ENCODE measurements around the gene MRPL37.
"Not testable (repeated sequence)": the region's sequence is repeated elsewhere in the genome, so short reads cannot be mapped to it uniquely, and the experiment has no call there.

Gene MRPL37

DNA sequence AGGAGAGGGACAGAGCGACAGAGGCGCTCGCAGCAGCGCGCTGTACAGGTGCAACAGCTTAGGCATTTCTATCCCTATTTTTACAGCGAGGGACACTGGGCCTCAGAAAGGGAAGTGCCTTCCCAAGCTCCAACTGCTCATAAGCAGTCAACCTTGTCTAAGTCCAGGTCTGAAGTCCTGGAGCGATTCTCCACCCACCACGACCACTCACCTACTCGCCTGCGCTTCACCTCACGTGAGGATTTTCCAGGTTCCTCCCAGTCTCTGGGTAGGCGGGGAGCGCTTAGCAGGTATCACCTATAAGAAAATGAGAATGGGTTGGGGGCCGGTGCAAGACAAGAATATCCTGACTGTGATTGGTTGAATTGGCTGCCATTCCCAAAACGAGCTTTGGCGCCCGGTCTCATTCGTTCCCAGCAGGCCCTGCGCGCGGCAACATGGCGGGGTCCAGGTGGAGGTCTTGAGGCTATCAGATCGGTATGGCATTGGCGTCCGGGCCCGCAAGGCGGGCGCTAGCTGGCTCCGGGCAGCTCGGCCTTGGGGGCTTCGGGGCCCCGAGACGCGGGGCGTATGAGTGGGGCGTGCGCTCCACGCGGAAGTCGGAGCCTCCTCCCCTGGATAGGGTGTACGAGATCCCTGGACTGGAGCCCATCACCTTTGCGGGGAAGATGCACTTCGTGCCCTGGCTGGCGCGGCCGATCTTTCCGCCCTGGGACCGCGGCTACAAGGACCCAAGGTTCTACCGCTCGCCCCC lies at the start of gene MRPL37, which contains the start of gene CYB5RL:
Gene MRPL37, plus strand, starts transcription at position 403 of the 754 bp plus-strand sequence. Its CDS starts 77 bp downstream, at position 480.
Gene CYB5RL, minus strand, starts transcription at position 266 of the 754 bp plus-strand sequence. CDS start 4,414 bp downstream, outside the sequence.
- peak; percentile 46 to 85 for DNase-seq

DNA sequence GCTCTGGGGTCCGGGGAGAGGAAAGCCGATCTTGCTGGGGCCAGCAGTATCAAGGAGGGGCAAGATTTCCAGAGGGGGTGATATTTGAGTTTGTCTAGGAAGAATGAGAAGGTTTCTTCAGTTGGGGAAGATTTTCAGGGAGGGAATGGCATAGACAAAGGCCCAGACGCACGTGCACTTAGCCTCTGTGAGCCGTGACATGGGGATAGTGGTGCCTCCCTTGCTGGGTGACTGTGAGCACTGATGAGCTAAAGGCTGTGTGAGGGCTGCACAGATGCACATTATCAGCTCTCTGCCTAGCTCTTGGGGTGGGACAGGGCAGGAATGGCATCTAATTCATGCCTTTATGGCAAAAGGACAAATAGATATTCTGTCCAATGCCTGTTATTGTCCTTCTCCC lies 49.0 kb upstream of the MRPL37 start:
- DNase-seq = no peak

DNA sequence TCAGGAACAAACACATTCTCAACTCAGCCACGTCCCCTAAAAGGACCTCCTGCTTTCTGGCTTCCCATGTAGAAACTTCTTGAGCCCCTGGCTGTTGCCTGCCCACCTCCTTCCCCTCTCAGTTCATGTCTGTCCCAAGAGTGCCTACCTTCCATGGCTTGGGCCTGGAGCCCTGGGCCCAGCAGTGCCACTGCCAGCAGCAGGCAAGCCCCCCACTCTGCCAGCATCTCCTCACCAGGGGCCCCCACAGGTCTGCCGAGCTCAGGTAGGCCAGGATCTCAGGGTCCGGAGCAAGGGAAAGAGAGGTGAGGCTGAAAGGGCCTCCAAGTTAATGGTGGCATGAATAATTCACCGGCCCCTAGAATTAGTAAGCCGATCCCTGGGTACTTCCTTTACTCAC lies 47.3 kb upstream of the MRPL37 start, which contains the start of gene CDCP2:
Gene CDCP2, minus strand, starts transcription at position 305 of the 400 bp plus-strand sequence. Its CDS starts 78 bp downstream, at position 227.
- DNase-seq = no peak

DNA sequence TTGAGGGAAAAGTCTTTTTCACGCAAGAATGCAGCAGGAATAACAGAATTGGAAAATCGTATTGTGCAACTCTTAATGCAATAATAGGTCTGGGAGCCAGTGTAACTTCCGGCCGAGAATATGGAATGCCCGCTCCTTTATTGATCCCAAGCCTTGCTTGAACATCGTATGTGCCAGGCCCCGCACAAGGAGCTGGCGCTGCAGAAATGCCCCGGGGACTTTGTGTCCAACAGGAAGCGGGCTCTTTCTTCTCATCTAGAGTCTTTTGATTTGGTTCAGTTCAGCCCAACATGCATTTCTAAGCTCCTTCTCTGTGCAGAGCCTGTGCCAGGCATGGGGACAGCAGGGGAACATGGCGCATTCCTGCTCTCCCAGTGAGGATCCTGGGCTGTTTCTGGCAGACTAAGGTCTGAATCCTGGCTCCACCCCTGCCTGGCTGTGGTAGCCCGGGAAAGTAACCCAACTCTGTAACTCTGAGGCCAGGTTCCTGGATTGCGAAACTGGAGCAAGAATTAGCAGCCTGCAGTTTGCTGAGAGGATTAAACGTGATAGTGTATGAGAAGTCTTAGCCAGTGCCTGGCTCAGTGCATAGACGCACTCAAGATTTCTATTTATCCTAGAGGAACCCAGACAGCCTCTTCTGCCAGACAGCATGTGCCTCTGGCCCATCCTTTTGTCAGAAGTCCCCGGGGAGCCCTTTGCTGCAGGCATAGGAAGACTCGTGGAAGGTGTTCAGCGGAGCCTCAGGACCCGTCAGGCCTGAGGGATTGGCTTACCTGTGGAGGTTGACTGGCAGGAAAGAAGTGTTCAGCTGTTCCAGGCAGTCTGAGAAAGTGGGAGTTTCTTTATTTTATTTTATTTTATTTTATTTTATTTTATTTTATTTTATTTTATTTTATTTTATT lies 46.2 kb upstream of the MRPL37 start:
- peak in 1 of 2 donors; percentile 3 for DNase-seq

DNA sequence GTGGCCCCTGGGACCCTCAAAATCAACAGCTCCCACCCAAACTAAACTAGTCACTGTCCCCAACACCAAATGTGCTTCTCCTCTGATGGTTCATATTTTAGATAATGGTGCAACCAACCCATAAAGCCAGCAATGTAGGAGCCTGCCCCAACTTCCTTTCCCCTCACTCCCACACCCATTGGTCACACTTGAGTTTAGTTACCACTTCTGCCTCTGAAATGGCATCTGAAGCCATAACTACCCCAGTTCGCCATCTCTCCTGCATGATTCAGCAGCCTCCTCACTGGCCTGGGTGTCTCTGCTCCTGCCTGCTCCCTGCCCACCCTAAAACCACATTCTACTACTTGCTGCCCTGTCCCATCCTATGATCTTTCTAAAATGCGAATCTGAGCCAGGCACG lies 43.8 kb upstream of the MRPL37 start:
- DNase-seq = no peak

DNA sequence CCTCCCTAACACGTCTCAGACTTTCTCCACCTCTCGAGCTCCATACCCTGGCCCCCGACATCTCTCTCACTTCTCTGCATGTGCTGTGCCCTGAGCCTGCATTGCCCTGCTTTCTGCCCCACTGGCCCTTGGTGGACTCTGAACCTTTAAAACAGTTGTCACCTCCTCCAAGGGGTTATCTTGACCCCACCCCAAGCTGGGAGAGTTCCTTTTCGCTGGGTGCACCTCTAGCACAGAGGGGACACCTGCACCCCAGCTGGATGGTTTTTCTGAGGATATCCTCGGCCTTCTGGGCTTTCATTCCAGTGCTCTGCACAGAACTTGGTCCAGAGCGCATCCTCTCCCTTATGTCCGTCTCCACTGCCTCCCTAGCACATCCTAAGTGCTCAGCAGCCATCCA lies 43.0 kb upstream of the MRPL37 start:
- DNase-seq = no peak

DNA sequence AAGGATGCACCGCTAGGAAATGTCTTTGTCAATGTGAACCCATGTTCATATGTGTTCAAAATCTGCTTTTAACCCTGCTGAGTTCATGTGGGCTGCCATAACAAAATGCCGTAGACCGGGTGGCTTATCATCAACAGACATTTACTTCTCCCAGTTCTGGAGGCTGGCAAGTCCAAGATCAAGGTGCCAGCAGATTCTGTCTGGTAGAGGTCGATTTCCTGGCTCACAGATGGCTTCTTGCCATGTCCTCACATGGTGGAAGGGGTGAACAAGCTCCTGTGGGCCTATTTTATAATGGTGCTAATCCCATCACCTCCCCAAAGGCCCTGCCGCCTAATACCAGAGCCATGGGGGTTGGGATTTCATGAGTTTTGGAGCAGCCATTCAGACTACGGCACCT lies 42.6 kb upstream of the MRPL37 start:
- DNase-seq = no peak

DNA sequence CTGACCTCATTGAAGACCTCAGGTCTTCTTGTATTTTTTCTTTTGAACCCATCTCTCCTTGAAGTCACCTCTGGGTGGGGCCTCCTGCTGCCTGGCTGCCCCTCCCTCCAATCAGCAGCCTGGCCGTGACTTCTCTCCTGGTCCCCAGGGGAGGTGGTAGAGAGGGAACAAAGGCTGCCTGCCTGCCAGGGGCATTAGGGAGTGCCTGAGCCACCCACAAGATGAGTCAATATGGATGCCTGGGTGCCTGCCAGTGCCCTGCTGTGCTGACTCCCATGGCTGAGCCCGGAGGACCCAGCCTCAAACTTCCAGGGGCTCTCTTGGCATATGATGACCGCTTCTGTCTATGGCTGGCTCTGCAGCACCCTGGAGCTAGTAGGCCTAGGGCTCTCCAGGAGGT lies 41.9 kb upstream of the MRPL37 start:
- no peak for DNase-seq

DNA sequence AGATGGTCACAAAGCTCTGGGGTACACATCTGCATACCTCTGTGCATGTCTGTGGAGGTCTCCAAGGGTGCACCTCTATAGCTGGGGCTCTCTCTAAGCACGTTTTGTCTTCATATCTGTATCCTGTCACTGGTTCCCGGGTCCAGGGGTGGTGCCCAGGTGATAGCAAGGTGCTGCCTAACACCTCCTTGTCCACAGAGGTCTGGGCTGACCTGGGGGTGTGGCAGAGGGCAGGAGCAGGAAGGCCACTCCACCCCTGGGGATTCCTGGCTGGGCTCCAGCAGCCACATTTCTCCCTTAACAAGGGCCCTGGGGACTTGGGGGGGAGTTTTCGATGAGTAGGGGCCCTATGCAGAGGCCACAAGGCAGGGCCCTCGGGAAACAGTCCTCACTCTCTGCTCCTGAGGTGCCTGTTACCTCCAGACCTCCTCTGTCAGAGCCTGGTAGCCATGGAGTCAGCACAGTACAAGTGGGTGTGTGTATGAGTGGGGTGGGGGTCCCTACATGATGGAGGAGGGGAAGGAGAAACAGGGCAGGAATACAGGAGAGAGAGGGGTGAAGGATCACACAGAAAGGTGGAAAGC lies 40.1 kb upstream of the MRPL37 start:
- no peak for DNase-seq

DNA sequence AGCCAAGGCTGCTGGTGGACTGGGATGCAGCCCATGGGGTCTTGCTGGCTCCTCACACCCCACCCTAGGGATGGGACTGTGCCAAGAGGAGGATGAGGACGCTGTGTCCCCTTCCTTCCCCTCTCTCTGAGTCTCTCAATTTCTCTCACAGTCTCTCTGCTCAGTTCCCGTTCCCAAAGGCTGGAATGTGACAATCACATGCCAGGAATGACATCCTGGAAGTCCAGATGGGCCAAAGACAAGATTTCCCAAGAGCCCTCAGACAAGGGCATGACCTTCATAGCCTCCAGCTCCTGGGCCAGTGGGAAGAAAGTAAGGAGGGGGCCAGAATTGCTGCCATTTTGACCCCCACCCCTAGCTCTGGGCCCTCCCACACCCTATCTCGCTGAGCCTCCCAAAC lies 39.6 kb upstream of the MRPL37 start:
- no peak for DNase-seq

DNA sequence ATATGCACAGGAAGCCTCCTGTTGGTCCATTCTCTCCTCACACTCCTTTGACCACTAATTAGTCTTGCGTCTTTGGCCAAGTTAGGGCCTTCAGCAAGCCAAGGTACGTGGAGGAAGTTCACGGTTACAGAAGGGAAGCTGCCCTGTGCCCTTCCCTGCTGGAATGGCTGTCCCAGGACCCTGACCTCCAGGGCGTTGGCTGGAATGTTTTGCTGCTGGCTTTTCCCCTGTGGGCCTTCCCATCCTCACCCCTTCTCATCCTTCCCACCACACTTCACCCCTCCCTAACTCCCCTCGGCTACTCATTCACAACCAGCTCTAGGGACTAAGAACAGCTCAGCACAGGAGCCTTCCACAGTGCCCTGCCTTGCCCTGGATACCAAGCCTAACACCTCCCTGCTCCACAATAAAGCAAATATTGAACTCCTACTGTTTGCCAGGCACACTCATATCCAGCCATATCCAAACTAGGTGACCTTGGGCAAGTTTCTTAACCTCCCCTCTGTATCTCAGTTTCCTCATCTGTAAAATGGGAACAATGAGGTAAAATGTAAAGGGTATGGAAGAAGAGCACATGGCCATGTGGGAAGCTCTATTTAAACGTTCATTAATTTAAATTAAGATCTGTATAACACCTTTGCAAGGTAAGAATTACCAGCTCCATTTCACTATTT lies 38.3 kb upstream of the MRPL37 start:
- no peak for DNase-seq

DNA sequence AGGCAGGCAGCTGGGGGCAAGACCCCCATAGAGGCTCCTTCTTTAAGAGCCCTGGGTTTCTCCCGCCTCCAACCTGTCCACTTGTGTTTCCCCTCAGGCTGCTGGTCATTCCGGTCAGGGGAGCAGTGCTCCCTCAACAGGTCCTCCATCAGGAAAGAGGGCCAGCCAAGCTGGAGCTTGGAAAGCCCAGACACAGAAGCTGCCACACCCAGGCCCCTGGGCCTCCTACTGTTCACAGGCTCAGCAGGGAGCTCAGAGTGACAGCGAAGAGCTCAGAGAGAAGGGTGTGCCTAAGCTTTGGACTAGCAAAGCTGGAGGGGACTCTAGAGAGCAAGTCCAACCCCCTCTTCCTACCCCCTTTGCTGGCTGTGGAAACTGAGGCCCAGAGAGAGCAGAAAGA lies 36.9 kb upstream of the MRPL37 start:
- no peak for DNase-seq

DNA sequence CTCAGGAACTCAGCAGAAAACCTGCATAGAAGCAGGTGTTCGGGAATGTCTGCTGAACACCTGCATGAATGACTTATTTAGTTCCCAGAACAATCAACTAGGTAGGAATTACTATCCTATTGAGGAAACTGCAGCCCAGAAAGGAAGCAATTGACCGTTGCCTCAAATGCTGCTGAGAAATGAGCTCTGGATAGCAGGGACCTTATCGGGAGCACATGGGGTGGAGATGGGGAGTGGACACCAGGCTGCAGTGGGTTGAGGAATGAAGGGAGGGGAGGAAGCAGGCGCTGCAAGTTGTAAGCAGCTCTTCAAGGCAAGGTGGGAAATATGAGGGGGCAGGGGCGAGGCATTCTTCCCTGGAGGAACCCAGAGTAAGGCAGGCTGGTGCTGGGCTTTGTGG lies 36.4 kb upstream of the MRPL37 start:
- no peak for DNase-seq

DNA sequence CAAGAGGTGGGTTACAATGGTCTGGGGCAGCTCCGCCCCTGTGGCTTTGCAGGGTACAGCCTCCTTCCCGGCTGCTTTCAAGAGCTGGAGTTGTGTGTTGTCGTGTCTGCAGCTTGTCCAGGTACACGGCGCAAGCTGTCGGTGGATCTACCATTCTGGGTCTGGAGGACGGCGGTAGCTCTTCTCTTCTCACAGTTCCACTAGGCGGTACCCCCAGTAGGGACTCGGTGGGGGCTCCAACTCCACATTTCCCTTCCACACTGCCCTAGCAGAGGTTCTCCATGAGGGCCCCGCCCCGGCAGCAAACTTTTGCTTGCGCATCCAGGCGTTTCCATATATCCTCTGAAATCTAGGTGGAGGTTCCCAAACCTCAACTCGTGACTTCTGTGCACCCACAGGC lies 34.8 kb upstream of the MRPL37 start:
- no peak for DNase-seq

DNA sequence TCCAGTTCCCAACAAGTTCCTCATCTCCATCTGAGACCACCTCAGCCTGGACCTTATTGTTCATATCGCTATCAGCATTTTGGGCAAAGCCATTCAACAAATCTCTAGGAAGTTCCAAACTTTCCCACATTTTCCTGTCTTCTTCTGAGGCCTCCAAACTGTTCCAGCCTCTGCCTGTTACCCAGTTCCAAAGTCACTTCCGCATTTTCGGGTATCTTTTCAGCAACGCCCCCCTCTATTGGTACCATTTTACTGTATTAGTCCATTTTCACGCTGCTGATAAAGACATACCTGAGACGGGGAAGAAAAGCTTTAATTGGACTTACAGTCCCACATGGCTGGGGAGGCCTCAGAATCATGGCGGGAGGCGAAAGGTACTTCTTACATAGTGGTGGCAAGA lies 33.6 kb upstream of the MRPL37 start:
- not testable (repeated sequence) for DNase-seq

DNA sequence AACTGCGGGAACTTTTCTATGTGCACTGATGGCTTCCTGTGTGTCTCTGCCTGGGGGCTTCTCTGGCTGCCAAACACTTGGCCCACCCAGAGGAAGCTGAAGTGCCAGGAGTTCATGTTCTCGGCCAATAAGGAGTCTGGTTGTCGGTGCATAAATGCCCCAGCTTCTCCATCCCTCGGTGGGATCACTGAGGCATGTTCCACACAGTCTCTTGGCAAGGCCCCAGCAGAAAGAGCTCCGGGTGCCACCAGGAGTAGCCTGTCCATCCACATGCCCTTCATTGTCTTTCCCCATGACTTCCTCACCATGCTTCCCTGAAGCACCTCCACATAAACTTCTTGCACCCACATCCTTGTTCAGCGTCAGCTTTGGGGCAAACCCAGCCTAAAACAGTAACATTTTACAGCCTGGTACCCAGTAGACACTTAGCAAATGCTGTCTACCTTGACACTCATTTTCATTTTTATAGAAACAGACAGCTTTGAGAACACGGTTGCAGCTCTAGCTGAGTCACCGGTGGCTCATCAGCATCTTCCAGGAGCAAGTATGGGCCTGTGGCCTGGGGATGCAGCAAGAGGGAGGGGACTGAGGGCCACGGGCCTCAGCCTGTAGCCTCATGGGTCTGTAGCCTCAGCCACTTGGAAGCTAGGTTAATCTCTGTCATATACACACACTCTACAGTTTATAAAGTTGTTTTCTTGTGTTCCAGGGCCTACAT lies 32.4 kb upstream of the MRPL37 start:
- DNase-seq = no peak

DNA sequence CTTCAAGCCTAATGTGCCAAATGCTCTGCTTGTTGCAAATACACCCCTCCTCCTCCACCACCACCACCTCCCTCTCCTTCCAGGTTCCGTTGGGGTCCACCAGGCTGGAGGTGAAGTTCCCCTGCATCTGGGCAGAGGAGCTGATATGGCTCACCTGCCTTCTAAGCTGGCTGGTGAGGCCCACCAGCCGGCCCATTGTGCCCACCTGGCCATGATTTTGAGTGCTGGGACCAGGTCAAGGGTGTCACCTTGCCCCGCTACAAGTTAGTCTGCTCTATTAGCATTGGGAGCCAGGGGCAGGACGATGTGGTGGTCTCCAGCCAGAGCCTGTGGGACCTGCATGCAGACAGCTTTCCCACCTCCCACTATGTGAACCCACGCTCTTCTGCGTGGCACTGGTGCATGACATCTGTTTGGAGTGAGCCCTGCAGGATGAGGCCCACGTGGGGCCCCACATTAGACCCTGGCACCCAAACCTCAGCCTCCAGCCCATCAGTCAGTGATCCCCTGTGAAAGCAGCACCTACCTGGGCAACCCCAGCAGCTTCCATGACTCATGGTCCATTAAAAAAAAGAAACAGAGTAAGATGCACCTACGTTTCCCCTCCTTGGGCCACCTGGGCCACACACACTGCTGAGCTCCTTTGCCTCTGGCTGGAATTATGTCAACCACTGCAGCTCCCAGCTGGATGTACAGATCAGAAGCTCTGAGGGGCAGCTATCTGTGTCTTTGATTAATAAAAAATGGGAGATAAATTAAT lies 31.6 kb upstream of the MRPL37 start:
- no peak for DNase-seq

DNA sequence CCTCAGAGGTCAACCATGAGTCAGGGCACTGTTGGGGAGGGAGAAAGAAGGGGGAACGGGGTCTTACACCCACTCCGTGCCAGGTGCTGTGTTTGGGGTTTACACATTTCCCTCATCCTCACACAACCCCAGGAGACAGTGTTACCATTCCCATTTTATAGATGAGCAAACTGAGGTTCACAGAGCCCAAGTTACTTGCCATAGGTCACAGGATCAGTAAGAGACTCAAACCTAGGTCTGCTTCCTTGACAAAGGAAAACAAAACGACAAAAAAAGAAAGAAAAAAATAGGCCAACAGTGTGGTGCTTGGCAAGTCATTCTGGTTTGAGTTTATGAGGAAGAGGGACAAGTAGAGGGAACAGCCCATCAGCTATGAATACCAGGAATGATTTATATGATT lies 30.9 kb upstream of the MRPL37 start:
- no peak for DNase-seq

DNA sequence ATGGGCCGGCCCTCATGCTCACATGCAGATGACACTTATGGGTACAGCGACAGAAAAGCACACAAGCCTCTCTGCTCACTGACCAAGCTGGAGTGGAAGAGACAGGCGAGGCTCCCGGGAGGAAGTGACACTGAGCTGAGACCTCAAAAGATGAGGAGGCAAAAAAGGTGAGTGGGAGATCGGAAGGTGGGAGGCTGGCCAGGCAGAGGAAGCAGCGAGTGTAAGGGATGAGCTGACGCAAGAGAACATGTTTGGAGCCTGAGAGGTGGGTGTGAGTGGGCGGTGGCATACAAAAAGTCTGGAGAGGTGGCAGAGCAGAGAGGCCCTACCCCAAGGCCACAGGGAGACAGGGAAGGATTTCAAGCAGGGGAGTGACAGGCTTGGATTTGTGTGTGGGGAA lies 29.0 kb upstream of the MRPL37 start:
- DNase-seq = no peak

DNA sequence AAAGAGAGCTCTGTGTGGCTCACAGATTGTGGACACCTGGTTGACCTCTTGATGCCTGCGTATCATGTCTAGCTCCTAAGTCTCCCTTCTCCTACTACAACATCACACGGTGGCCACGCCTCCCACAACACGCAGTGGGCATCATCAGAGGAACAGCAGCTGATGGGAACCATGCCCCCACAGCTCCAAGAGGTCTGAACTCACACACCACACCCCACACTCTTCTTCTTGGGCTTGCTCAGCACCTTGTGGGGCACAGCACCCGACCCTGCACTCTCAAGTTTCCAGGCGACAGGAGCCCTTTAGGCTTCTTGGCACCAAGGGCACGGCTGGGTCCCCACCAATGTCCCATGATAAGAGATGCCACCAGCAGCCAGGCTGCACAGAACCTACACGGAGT lies 28.4 kb upstream of the MRPL37 start:
- DNase-seq = no peak
